Amniotic stem cell (primary cell): ENCODE results near the gene CDX2.
"Not testable (repeated sequence)": the region's sequence is repeated elsewhere in the genome, so short reads cannot be mapped to it uniquely, and the experiment has no call there.

Source experiments
- DNase-seq: peaks from one replicate; lab custom pipeline; 2025; lab: John Stamatoyannopoulos, UW

Gene CDX2

GRCh38 chr13:27964741-27965323 lies 4.3 kb downstream of the CDX2 start:
- no peak for DNase-seq

DNA sequence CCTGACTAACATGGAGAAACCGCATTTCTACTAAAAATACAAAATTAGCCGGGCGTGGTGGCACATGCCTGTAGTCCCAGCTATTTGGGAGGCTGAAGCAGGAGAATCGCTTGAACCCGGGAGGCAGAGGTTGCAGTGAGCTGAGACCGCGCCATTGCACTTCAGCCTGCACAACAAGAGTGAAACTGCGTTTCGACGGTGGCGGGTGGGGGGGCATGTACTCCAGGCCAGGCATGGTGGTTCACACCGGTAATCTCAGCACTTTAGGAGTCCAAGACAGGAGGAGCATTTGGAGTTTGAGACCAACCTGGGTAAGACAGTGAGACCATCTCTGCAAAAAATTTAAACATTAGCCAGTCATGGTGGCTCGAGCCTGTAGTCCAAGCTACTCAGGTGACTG lies 4.9 kb downstream of the CDX2 start:
- not testable (repeated sequence) for DNase-seq

DNA sequence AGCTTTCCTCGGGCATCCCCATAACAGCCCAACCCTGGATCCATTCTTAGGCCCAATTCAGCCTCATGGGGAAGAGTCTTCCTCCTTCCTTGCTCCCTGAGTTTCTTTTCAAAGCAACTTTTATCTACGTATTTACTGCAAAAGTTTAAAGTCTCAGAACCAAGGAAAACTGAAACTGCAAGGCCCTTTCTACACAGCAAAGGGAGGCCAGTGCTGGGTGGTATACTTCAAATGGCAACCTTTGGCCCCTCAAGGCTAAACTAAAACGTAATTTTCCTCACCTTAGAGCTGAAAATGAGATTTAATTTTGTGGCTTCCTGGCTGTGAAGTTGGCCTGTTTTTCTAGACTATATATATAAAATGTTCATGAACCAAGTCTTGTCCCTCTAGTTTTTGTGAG lies 5.6 kb downstream of the CDX2 start:
- DNase-seq: no peak

GRCh38 chr13:27962982-27963381 lies 6.1 kb downstream of the CDX2 start:
- no peak for DNase-seq

DNA sequence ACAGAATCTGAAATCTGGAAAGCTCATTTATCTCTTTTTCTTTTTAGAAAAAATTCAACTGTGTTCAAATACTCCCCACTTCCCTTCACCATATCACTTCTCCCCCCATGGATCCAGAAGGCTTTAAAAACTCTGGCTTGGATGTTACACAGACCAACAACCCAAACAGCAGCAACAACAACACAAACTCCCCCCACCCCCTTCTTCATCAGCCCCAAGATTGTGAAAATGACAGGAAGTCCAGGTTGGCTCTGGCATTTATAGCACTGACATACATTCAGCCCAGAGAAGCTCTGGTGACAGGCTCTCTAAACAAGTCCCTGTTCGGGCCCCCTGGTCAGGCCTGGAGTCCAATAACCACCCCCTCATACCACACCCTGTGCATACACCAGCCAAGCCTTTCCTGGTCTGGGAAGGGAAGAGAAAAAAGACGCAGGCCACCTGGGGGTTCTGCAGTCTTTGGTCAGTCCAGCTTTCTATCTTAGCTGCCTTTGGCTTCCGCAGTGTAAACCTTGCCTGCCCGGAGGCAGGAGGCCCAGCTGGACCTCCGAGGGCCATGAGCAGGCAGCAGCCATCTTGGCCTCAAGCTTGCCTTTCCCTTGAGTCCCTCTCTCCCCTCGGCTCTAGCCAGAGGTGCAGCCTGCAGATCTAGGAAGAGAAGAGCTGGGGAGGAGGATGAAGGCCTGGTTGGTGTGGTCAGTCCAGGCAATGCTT lies 6.8 kb downstream of the CDX2 start:
- DNase-seq: no peak

- DNase-seq: no peak
These were observed 7.7 kb downstream of the CDX2 start for GRCh38 chr13:27961227-27962085.

- DNase-seq: no peak
These were observed 8.5 kb downstream of the CDX2 start for GRCh38 chr13:27960362-27961226.

- DNase-seq: no peak
These were observed 9.1 kb downstream of the CDX2 start for GRCh38 chr13:27959976-27960361.

DNA sequence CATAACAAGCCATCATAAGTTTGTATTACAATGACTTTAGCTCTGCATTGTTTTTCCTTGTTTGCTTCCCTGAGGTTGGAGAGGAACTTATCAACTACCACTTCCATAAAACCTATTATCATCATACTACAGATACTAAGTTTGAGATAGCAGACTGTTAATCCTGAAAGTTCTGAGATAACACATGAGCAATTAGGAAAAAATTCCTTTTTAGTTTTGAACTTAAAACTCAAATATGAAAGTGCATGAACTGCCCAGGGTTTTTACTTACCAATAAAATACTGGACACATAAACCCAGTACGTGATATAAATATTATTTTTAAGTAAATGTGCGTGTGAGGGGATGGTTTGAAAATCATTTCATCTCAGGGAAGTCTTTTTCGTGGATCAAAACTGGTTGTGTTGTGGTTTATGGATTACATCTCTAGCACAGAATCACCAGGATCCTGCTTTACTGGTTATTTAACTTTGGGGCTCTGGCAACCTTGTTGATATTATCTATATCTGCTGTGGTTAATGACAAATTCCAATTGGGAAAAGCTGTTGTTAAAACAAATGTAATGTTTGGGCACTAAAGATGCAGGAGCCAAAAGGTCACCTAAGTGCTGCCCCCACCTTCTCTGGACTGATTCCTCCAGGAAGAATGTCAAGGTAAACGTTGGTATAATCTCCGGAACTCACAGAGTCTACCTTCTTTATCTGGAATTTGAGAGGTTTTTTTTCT lies 12.4 kb downstream of the CDX2 start:
- no peak for DNase-seq

DNA sequence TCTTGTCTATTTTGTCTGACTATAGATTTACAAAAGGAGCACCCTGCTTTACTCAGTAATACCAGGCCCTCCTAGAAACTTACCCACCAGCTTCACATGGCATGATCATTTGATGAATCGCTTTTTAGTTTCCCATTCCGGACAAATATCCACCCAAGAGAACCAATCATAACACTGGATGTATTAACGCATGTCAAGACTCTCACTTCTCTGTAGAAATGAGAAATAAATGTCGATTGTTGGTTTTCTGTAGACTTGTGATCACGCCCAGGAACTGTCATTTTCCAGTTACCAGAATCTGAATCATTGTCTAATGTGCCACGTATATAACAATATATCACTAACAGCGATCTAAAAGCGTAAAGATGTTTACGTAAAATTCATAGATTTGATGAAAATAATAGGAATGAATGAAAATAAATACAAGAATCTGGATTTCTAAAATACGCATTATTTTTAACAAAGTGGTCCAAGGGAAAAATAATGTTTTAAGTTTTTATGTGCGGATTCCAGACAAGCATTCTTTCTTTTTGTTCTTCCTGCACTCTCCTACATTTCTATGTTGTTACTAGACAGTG lies 14.0 kb downstream of the CDX2 start:
- DNase-seq: no peak

DNA sequence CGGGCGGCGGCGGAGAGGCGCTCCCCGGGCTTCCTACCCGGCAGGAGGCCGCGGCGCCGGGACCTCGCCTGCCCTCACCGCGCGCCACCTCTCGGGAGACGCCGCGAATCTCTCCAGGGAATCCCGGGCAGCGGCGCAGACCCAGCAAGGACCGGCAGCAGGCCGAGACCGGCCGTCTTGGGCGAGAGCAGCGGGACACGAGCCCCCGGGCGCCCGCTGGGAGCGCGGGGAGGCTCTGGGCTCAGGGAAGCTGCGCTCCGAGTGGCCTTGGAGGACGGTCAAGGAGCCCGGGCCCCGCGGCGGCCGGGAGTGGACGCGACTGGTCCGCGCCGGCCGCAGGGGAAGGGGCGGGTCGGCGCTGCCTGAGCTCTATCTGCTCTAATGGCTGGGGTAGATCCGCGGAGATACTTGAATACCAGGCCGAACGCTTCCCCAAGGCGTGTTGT lies 14.7 kb downstream of the CDX2 start:
- no peak for DNase-seq

- no peak for DNase-seq
These were observed 15.3 kb downstream of the CDX2 start for GRCh38 chr13:27953676-27954405.

- no peak for DNase-seq
These were observed 16.0 kb downstream of the CDX2 start for GRCh38 chr13:27952876-27953675.

- no peak for DNase-seq
These were observed 26.1 kb downstream of the CDX2 start for GRCh38 chr13:27942972-27943371.

GRCh38 chr13:27933580-27934328 lies 35.4 kb downstream of the CDX2 start:
- no peak for DNase-seq

- no peak for DNase-seq
These were observed 36.0 kb downstream of the CDX2 start for GRCh38 chr13:27933118-27933517.

DNA sequence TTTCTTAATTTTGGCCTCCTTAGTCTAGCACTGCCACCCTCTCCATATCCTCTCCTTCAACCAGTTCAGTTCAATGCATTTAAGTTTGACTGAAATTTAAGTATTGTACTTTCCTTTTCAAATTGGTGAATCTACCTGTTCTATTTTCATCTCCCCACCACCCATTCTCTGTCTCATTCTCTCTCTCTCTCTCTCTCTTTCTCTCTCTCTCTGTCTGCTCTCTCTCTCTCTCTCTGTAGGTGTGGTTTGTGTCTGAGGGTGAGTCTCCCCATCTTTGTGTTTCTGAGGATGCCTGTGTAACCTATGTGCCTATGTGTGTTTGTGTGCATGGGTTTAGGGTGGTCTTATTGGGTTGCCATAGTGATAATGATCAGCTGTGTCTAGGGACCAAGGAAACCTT lies 39.2 kb downstream of the CDX2 start:
- no peak for DNase-seq
